Liver (tissue), 9 donors: ENCODE data around the gene EMILIN1. TPM values are rescaled to one million over a fixed set of nuclear protein-coding genes. Genes with fewer than 3 reads are reported as not detected.

ENCODE experiments used
- DNase-seq: peaks from one replicate; pipeline ENCODE4 v3.0.0-alpha.2; 2017; ENCODE audit warnings: low spot score
- H3K27ac ChIP-seq, 2 donors: one replicate each; pipeline ENCODE4 v1.7.0; 2013; ENCODE audit warnings: inconsistent platforms in 2 of 2, low read length in 2 of 2, control low read depth in 1 of 2, low read depth in 1 of 2, mild to moderate bottlenecking in 1 of 2
- H3K27me3 ChIP-seq, 4 donors: one replicate each; pipeline versions ENCODE4 v1.6.1 to v1.7.0; 2013; ENCODE audit warnings: low read length in 3 of 4, inconsistent platforms in 1 of 4, mild to moderate bottlenecking in 1 of 4, moderate library complexity in 1 of 4; ENCODE audit not compliant: control insufficient read depth in 4 of 4, insufficient read depth in 4 of 4
- H3K36me3 ChIP-seq, 4 donors: one replicate each; pipeline versions ENCODE4 v1.6.1 to v1.7.0; 2013; ENCODE audit warnings: low read length in 3 of 4, mild to moderate bottlenecking in 3 of 4, low read depth in 1 of 4, moderate library complexity in 1 of 4; ENCODE audit not compliant: control insufficient read depth in 4 of 4, insufficient read depth in 3 of 4
- H3K4me1 ChIP-seq, 4 donors: one replicate each; pipeline versions ENCODE4 v1.6.1 to v1.7.0; 2013; ENCODE audit warnings: low read length in 3 of 4, mild to moderate bottlenecking in 3 of 4, moderate library complexity in 1 of 4; ENCODE audit not compliant: control insufficient read depth in 4 of 4, insufficient read depth in 4 of 4
- H3K4me3 ChIP-seq, 3 donors: one replicate each; pipeline versions ENCODE4 v1.6.1 to v1.7.0; 2013; ENCODE audit warnings: low read length in 3 of 3, control low read depth in 1 of 3, low read depth in 1 of 3, mild to moderate bottlenecking in 1 of 3
- H3K9ac ChIP-seq, 2 donors: one replicate each; pipeline ENCODE4 v1.7.0; 2013; ENCODE audit warnings: low read length in 2 of 2, mild to moderate bottlenecking in 2 of 2, moderate library complexity in 2 of 2, control low read depth in 1 of 2, low read depth in 1 of 2
- H3K9me3 ChIP-seq, 4 donors: one replicate each; pipeline versions ENCODE4 v1.6.1 to v1.7.0; 2013; ENCODE audit warnings: low read length in 3 of 4; ENCODE audit not compliant: control insufficient read depth in 4 of 4
- CTCF ChIP-seq: fragments of 150-350 bp; IDR thresholded peaks from 2 replicates; pipeline ENCODE4 v1.5.1; 2017; ENCODE audit warnings: improper control_type of control experiment, low read depth, low read length; ENCODE audit not compliant: missing input control
- EGR1 ChIP-seq, 2 donors: IDR thresholded peaks; 2 replicates each; pipeline ENCODE4 v1.6.1; 2016 to 2018; ENCODE audit warnings: antibody characterized with exemption in 2 of 2, low read depth in 2 of 2
- FOXA1 ChIP-seq: IDR thresholded peaks from 2 replicates; pipeline ENCODE4 v1.6.1; 2016; ENCODE audit warnings: antibody characterized with exemption
- FOXA2 ChIP-seq: IDR thresholded peaks from 2 replicates; pipeline ENCODE4 v1.6.1; 2016; ENCODE audit warnings: antibody characterized with exemption
- GABPA ChIP-seq, 2 donors: IDR thresholded peaks in 1 of 2; conservative IDR thresholded peaks in 1 of 2; 2 replicates each; pipeline ENCODE4 v1.6.1; 2016; ENCODE audit warnings: antibody characterized with exemption in 2 of 2, mild to moderate bottlenecking in 1 of 2, moderate library complexity in 1 of 2
- HNF4G ChIP-seq: IDR thresholded peaks from 2 replicates; pipeline ENCODE4 v1.6.1; 2016; ENCODE audit warnings: antibody characterized with exemption
- RAD21 ChIP-seq, 2 donors: IDR thresholded peaks; 2 replicates each; pipeline ENCODE4 v1.6.1; 2016; ENCODE audit warnings: antibody characterized with exemption in 2 of 2, mild to moderate bottlenecking in 2 of 2
- RXRA ChIP-seq, 2 donors: IDR thresholded peaks; 2 replicates each; pipeline ENCODE4 v1.6.1; 2017 to 2018; ENCODE audit warnings: antibody characterized with exemption in 2 of 2, mild to moderate bottlenecking in 1 of 2
- SP1 ChIP-seq: IDR thresholded peaks from 2 replicates; pipeline ENCODE4 v1.6.1; 2018; ENCODE audit warnings: antibody characterized with exemption, mild to moderate bottlenecking
- TAF1 ChIP-seq: conservative IDR thresholded peaks from 2 replicates; pipeline ENCODE4 v1.6.1; 2016; ENCODE audit warnings: antibody characterized with exemption, mild to moderate bottlenecking
- YY1 ChIP-seq: IDR thresholded peaks from 2 replicates; pipeline ENCODE4 v1.6.1; 2016; ENCODE audit warnings: antibody characterized with exemption, mild to moderate bottlenecking
- WGBS: extraction: QIAGEN DNeasy Blood & Tissue Kit; methylation state at CpG from one replicate; pipeline ENCODE4 v1.1.7; 2013; 5-methylcytosine and 5-hydroxymethylcytosine counted together
- polyA plus RNA-seq, 2 donors: library from polyadenylated mRNA; stranded (reverse) in 1 of 2; unstranded in 1 of 2; fragments of 200-250 nt in 1 of 2; fragments of >200 nt in 1 of 2; fragmentation: Nextera tagmentation in 1 of 2; extraction: Ambion mirVana in 1 of 2; gene quantifications; one replicate each; pipeline versions ENCODE4 v1.2.1 to v1.2.3, GENCODE V29; 2013 to 2015
- total RNA-seq, 2 donors: library from RNA; depleted of rRNA; stranded (reverse); fragments of >200 nt; gene quantifications; one replicate each; pipeline ENCODE4 v1.2.3, GENCODE V29; 2014
- TF ChIP-seq, protein P1 (sequence below): IDR thresholded peaks from 2 replicates; pipeline ENCODE4 v1.6.1; 2016; ENCODE audit warnings: antibody characterized with exemption, mild to moderate bottlenecking
- TF ChIP-seq, protein P2 (sequence below): IDR thresholded peaks from 2 replicates; pipeline ENCODE4 v1.6.1; 2016; ENCODE audit warnings: antibody characterized with exemption
- TF ChIP-seq, protein P3 (sequence below): IDR thresholded peaks from 2 replicates; pipeline ENCODE4 v1.6.1; 2016; ENCODE audit warnings: antibody characterized with exemption
- donor health status: healthy.
- donor health status: healthy.
- donor health status: healthy.
- donor health status: healthy.
- donor health status: healthy.

EMILIN1 gene
- total and polyA plus RNA-seq, 4 donors: 3.4 to 26.1 (median 24.0) TPM

DNA sequence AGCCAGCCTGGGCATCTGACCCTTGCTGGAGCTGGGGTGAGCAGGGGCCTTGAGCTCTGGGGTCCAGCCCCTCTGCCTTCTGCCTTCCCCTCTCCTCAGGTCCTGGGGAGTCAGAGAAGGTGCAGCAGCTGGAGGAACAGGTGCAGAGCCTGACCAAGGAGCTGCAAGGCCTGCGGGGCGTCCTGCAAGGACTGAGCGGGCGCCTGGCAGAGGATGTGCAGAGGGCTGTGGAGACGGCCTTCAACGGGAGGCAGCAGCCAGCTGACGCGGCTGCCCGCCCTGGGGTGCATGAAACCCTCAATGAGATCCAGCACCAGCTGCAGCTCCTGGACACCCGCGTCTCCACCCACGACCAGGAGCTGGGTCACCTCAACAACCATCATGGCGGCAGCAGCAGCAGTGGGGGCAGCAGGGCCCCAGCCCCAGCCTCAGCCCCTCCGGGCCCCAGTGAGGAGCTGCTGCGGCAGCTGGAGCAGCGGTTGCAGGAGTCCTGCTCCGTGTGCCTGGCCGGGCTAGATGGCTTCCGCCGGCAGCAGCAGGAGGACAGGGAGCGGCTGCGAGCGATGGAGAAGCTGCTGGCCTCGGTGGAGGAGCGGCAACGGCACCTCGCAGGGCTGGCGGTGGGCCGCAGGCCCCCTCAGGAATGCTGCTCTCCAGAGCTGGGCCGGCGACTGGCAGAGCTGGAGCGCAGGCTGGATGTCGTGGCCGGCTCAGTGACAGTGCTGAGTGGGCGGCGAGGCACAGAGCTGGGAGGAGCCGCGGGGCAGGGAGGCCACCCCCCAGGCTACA is 3.8 kb downstream of the EMILIN1 start:
- WGBS: 92% methylated on average over 38 of the region's 38 CpGs
- Histone ChIP-seq H3K36me3 (no peaks in the 10 kb centered on the region), H3K27me3 (no peaks in the 10 kb centered on the region), H3K4me1 (peaks cover 9 to 53% (median 25%) of the 10 kb centered on the region in 4 donors), H3K9me3 (no peaks in the 10 kb centered on the region), H3K9ac (no peak overlapping the region), H3K4me3 (no peak overlapping the region), H3K27ac (peak overlapping the region; percentile 72 to 80)
- no peak for TF ChIP-seq FOXA1
- no peak for DNase-seq

DNA sequence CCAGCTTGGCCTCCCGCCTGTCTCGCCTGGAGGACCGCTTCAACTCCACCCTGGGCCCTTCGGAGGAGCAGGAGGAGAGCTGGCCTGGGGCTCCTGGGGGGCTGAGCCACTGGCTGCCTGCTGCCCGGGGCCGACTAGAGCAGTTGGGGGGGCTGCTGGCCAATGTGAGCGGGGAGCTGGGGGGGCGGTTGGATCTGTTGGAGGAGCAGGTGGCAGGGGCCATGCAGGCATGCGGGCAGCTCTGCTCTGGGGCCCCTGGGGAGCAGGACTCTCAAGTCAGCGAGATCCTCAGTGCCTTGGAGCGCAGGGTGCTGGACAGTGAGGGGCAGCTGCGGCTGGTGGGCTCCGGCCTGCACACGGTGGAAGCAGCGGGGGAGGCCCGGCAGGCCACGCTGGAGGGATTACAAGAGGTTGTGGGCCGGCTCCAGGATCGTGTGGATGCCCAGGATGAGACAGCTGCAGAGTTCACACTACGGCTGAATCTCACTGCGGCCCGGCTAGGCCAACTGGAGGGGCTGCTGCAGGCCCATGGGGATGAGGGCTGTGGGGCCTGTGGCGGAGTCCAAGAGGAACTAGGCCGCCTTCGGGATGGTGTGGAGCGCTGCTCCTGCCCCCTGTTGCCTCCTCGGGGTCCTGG is 4.5 kb downstream of the EMILIN1 start:
- DNase-seq: no peak
- no peaks in the 10 kb centered on the region for H3K9me3 ChIP-seq
- H3K27ac ChIP-seq: no peak overlapping the region
- 91% methylated on average over 27 of the region's 27 CpGs for WGBS
- no peak overlapping the region for H3K9ac ChIP-seq
- H3K36me3 ChIP-seq: no peaks in the 10 kb centered on the region
- H3K4me1 ChIP-seq: peaks cover 9 to 59% (median 25%) of the 10 kb centered on the region in 4 donors
- TF ChIP-seq, protein P1, sequence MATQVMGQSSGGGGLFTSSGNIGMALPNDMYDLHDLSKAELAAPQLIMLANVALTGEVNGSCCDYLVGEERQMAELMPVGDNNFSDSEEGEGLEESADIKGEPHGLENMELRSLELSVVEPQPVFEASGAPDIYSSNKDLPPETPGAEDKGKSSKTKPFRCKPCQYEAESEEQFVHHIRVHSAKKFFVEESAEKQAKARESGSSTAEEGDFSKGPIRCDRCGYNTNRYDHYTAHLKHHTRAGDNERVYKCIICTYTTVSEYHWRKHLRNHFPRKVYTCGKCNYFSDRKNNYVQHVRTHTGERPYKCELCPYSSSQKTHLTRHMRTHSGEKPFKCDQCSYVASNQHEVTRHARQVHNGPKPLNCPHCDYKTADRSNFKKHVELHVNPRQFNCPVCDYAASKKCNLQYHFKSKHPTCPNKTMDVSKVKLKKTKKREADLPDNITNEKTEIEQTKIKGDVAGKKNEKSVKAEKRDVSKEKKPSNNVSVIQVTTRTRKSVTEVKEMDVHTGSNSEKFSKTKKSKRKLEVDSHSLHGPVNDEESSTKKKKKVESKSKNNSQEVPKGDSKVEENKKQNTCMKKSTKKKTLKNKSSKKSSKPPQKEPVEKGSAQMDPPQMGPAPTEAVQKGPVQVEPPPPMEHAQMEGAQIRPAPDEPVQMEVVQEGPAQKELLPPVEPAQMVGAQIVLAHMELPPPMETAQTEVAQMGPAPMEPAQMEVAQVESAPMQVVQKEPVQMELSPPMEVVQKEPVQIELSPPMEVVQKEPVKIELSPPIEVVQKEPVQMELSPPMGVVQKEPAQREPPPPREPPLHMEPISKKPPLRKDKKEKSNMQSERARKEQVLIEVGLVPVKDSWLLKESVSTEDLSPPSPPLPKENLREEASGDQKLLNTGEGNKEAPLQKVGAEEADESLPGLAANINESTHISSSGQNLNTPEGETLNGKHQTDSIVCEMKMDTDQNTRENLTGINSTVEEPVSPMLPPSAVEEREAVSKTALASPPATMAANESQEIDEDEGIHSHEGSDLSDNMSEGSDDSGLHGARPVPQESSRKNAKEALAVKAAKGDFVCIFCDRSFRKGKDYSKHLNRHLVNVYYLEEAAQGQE: no peak
- no peak for TF ChIP-seq RAD21 (IDR thresholded peaks at IDR 0.05)
- TF ChIP-seq, protein P2, sequence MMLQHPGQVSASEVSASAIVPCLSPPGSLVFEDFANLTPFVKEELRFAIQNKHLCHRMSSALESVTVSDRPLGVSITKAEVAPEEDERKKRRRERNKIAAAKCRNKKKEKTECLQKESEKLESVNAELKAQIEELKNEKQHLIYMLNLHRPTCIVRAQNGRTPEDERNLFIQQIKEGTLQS: no peak
- no peak for TF ChIP-seq SP1
- TF ChIP-seq TAF1: no peak
- TF ChIP-seq HNF4G: no peak
- no peak for TF ChIP-seq FOXA1
- TF ChIP-seq CTCF: no peak
- TF ChIP-seq RXRA (IDR thresholded peaks at IDR 0.05): no peak
- no peak for TF ChIP-seq FOXA2
- no peak for TF ChIP-seq YY1
- no peak for TF ChIP-seq EGR1 (IDR thresholded peaks at IDR 0.05; ENCODE audit: low read depth in 2 of 2)
- no peak for TF ChIP-seq GABPA (IDR thresholded peaks at IDR 0.05 in 1 of 2, conservative IDR thresholded peaks at IDR 0.05 in 1 of 2)
- TF ChIP-seq, protein P3, sequence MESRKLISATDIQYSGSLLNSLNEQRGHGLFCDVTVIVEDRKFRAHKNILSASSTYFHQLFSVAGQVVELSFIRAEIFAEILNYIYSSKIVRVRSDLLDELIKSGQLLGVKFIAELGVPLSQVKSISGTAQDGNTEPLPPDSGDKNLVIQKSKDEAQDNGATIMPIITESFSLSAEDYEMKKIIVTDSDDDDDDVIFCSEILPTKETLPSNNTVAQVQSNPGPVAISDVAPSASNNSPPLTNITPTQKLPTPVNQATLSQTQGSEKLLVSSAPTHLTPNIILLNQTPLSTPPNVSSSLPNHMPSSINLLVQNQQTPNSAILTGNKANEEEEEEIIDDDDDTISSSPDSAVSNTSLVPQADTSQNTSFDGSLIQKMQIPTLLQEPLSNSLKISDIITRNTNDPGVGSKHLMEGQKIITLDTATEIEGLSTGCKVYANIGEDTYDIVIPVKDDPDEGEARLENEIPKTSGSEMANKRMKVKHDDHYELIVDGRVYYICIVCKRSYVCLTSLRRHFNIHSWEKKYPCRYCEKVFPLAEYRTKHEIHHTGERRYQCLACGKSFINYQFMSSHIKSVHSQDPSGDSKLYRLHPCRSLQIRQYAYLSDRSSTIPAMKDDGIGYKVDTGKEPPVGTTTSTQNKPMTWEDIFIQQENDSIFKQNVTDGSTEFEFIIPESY: no peak
- H3K27me3 ChIP-seq: no peaks in the 10 kb centered on the region
- no peak overlapping the region for H3K4me3 ChIP-seq
